ENCODE results near the gene AFF3.

AFF3 gene

GRCh38 chr2:99811544-99811943 lies 330.8 kb downstream of the AFF3 start:
- FAIRE-seq: no peak

- no peak for FAIRE-seq
Measured at GRCh38 chr2:99810225-99810624, 332.2 kb downstream of the AFF3 start.

GRCh38 chr2:99809259-99809900 lies 333.0 kb downstream of the AFF3 start:
- FAIRE-seq: no peak

GRCh38 chr2:99808361-99809200 lies 333.8 kb downstream of the AFF3 start:
- no peak for FAIRE-seq

GRCh38 chr2:99806758-99807157 lies 335.6 kb downstream of the AFF3 start:
- no peak for FAIRE-seq

- no peak for FAIRE-seq
Measured at GRCh38 chr2:99805930-99806476, 336.4 kb downstream of the AFF3 start.

- FAIRE-seq: no peak
Measured at GRCh38 chr2:99803846-99804245, 338.5 kb downstream of the AFF3 start.

GRCh38 chr2:99802734-99803133 lies 339.7 kb downstream of the AFF3 start:
- no peak for FAIRE-seq

- no peak for FAIRE-seq
Measured at GRCh38 chr2:99801327-99801901, 341.0 kb downstream of the AFF3 start.

GRCh38 chr2:99797475-99797874 lies 344.9 kb downstream of the AFF3 start:
- no peak for FAIRE-seq

- FAIRE-seq: no peak
Measured at GRCh38 chr2:99794414-99794813, 348.0 kb downstream of the AFF3 start.

- FAIRE-seq: no peak
Measured at GRCh38 chr2:99793022-99793421, 349.4 kb downstream of the AFF3 start.

GRCh38 chr2:99789849-99790248 lies 352.5 kb downstream of the AFF3 start:
- FAIRE-seq: no peak

- FAIRE-seq: no peak
Measured at GRCh38 chr2:99787769-99788382, 354.5 kb downstream of the AFF3 start.

- FAIRE-seq: no peak
Measured at GRCh38 chr2:99786636-99787390, 355.6 kb downstream of the AFF3 start.

GRCh38 chr2:99784946-99785345 lies 357.4 kb downstream of the AFF3 start:
- no peak for FAIRE-seq

GRCh38 chr2:99784282-99784681 lies 358.1 kb downstream of the AFF3 start:
- FAIRE-seq: no peak

GRCh38 chr2:99780276-99780675 lies 362.1 kb downstream of the AFF3 start:
- FAIRE-seq: no peak

GRCh38 chr2:99779276-99779675 lies 363.1 kb downstream of the AFF3 start:
- FAIRE-seq: no peak

GRCh38 chr2:99777656-99778290 lies 364.6 kb downstream of the AFF3 start:
- no peak for FAIRE-seq

GRCh38 chr2:99776906-99777646 lies 365.3 kb downstream of the AFF3 start:
- no peak for FAIRE-seq
